LNCAP (cell line): ENCODE measurements around the gene HEATR5A.

Source experiments
- CTCF ChIP-seq: fragments of 450-650 bp; IDR thresholded peaks from 2 replicates; pipeline ENCODE4 v1.5.1; 2017; ENCODE audit warnings: mild to moderate bottlenecking

Gene HEATR5A

GRCh38 chr14:31419179-31419966 lies 977 bp downstream of the HEATR5A start:
- TF ChIP-seq CTCF = no peak

GRCh38 chr14:31418440-31418839 lies 1.9 kb downstream of the HEATR5A start:
- TF ChIP-seq CTCF = no peak

GRCh38 chr14:31414190-31414833 lies 6.0 kb downstream of the HEATR5A start:
- TF ChIP-seq CTCF = no peak

GRCh38 chr14:31411218-31411727 lies 9.1 kb downstream of the HEATR5A start:
- TF ChIP-seq CTCF = no peak

GRCh38 chr14:31410048-31410650 lies 10.2 kb downstream of the HEATR5A start:
- TF ChIP-seq CTCF = no peak

GRCh38 chr14:31408421-31408820 lies 11.9 kb downstream of the HEATR5A start:
- no peak for TF ChIP-seq CTCF

GRCh38 chr14:31405599-31406232 lies 14.6 kb downstream of the HEATR5A start:
- no peak for TF ChIP-seq CTCF
